ENCODE measurements around the gene LIN7C. TPM values are rescaled to one million over a fixed set of nuclear protein-coding genes. Genes with fewer than 3 reads are reported as not detected.

The LIN7C gene
- total and polyA plus RNA-seq, 9 of the 15 experiments (the other 6 are each of a cell fraction or from before 2014, with no cell fraction given): 10.8 to 52.7 (median 21.5) TPM

DNA sequence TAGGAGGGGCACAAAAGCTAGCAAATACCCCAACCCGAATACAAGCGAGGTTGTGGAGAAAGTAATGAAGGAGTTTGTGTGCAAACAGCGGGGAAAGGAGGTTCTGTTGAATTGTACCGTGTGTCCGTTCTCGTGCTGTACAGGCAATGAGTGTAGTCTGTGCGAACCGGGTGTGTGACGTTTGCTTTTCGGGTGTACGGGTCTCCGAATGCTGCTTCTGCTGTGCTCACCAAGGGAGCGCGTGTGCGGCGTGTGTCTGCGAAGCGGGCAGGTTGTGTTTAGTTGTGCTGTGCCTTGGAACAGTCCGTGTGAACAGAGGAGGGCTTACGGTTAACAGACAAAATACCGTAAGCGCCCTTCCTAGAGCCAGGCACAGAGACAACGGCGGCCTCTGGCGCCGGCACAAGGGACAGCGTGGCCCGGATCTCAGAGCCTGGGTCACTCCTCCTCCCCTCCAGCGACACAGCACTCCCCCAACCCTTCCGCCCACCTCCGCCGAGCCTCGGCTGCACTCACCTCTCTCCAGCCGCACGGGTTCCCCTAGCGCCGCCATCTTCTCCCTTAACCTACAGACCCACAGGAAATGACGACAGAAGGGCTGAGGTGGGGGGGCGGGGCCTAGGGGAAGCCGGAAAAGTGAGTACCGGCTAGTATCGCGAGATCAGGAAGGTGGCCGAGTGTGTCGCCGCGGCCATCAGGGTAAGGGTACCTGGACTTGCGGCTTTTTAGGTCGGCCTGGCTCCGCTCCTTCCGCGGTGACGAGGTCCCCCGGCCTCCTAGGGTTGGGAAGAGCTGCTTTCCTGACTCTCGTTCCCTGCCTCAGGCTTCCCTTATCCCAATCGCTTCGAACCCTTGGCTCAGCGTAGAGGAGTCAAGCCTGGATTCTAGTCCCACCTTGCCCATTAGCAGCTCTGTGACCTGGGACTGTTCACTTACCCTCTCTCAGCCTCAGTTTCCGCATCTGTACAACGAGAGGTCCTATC lies at the start of gene LIN7C (continued):
- peak; percentile 69; the same call in 1 of the 2 replicates for TF ChIP-seq ETV1 (tag; conservative IDR thresholded peaks at IDR 0.05; ENCODE audit: low read depth)
- TF ChIP-seq E2F8 (IDR thresholded peaks at IDR 0.05; ENCODE audit: low read depth, partially characterized antibody): peak; percentile 22
- TF ChIP-seq E2F6 (IDR thresholded peaks at IDR 0.05; ENCODE audit: borderline replicate concordance in 1 of 2, extremely low read depth in 1 of 2, insufficient read depth in 1 of 2, insufficient read length in 1 of 2, low read depth in 1 of 2, low read length in 1 of 2, poor library complexity in 1 of 2, severe bottlenecking in 1 of 2): peak in 1 of 2 experiments; percentile 44
- peak; percentile 39; the same call in 1 of the 2 replicates for TF ChIP-seq LCOR (CRISPR knock-in tag; IDR thresholded peaks at IDR 0.05)
- no peak for TF ChIP-seq LEF1 (IDR thresholded peaks at IDR 0.05)
- peak; percentile 98 for TF ChIP-seq CHD2 (IDR thresholded peaks at IDR 0.05; ENCODE audit: low read depth, low read length)
- peak; percentile 48 for TF ChIP-seq JUND (IDR thresholded peaks at IDR 0.05; ENCODE audit: borderline replicate concordance, low read depth, low read length)
- peak; percentile 10; the same call in 1 of the 3 replicates for TF ChIP-seq JUND (tag; IDR thresholded peaks at IDR 0.05; ENCODE audit: borderline replicate concordance, low read depth, low read length)
- 0 out of 2 replicates have a peak, but pooled peaks have one; percentile 63 for TF ChIP-seq PHF21A (IDR thresholded peaks at IDR 0.05; ENCODE audit: borderline replicate concordance, low read depth)
- peak in 1 of 2 experiments; percentile 2; a peak in 1 of 4 replicates for TF ChIP-seq SIX5 (IDR thresholded peaks at IDR 0.05; ENCODE audit: borderline replicate concordance in 1 of 2, insufficient read depth in 1 of 2, low read depth in 1 of 2, low read length in 2 of 2)
- no peak for TF ChIP-seq ZNF57 (CRISPR knock-in tag; IDR thresholded peaks at IDR 0.05)
- no peak for TF ChIP-seq BCL6 (CRISPR knock-in tag; IDR thresholded peaks at IDR 0.05)
- no peak for TF ChIP-seq EWSR1 (IDR thresholded peaks at IDR 0.05; ENCODE audit: borderline replicate concordance, low read depth, partially characterized antibody)
- peak; percentile 27; the same call in 1 of the 2 replicates for TF ChIP-seq BACH1 (tag; IDR thresholded peaks at IDR 0.05)
- peak; percentile 94 for TF ChIP-seq POLR2AphosphoS5 (IDR thresholded peaks at IDR 0.05; ENCODE audit: control insufficient read depth, insufficient read depth, low read depth, low read length)
- no peak for TF ChIP-seq MCM3 (IDR thresholded peaks at IDR 0.05)
- no peak for TF ChIP-seq ZNF140 (CRISPR knock-in tag; IDR thresholded peaks at IDR 0.05)
- TF ChIP-seq ZBTB7A (IDR thresholded peaks at IDR 0.05; ENCODE audit: borderline replicate concordance, control insufficient read depth, low read depth, low read length): peak; percentile 40; the same call in 1 of the 2 replicates
- TF ChIP-seq XRCC3 (IDR thresholded peaks at IDR 0.05): no peak
- peak; percentile 46 for TF ChIP-seq NFIC (IDR thresholded peaks at IDR 0.05)
- peak; percentile 13; the same call in 1 of the 2 replicates for TF ChIP-seq ARID2 (IDR thresholded peaks at IDR 0.05)
- no peak for TF ChIP-seq MEF2D (tag; conservative IDR thresholded peaks at IDR 0.05; ENCODE audit: low read depth)
